Central memory CD4-positive, alpha-beta T cell (primary cell): ENCODE measurements around the gene SAMD9.
"Not testable (repeated sequence)": the region's sequence is repeated elsewhere in the genome, so short reads cannot be mapped to it uniquely, and the experiment has no call there.

Source experiments
- DNase-seq: peaks from one replicate; pipeline ENCODE4 v3.0.0; 2022

SAMD9 gene

GRCh38 chr7:93119191-93119905 is 1.6 kb upstream of the SAMD9 start:
- DNase-seq: no peak

- no peak for DNase-seq
Measured at GRCh38 chr7:93117327-93117726, 452 bp downstream of the SAMD9 start.

GRCh38 chr7:93115796-93116195 is 2.0 kb downstream of the SAMD9 start:
- no peak for DNase-seq

GRCh38 chr7:93108003-93108402 is 9.8 kb downstream of the SAMD9 start:
- no peak for DNase-seq

- DNase-seq: no peak
Measured at GRCh38 chr7:93097388-93097787, 20.4 kb downstream of the SAMD9 start.

- DNase-seq: no peak
Measured at GRCh38 chr7:93092757-93093370, 24.9 kb downstream of the SAMD9 start.

- DNase-seq: not testable (repeated sequence)
Measured at GRCh38 chr7:93073357-93073756, 44.4 kb downstream of the SAMD9 start.

- no peak for DNase-seq
Measured at GRCh38 chr7:93062599-93062998, 55.2 kb downstream of the SAMD9 start.

- DNase-seq: no peak
Measured at GRCh38 chr7:93060865-93061264, 56.9 kb downstream of the SAMD9 start.

- DNase-seq: no peak
Measured at GRCh38 chr7:93060025-93060424, 57.8 kb downstream of the SAMD9 start.

GRCh38 chr7:93056621-93057020 is 61.2 kb downstream of the SAMD9 start:
- DNase-seq: not testable (repeated sequence)

GRCh38 chr7:93055543-93056107 is 62.2 kb downstream of the SAMD9 start:
- peak; percentile 40 for DNase-seq

GRCh38 chr7:93054975-93055374 is 62.8 kb downstream of the SAMD9 start:
- DNase-seq: no peak

GRCh38 chr7:93053949-93054943 is 63.5 kb downstream of the SAMD9 start:
- DNase-seq: no peak

GRCh38 chr7:93053209-93053948 is 64.4 kb downstream of the SAMD9 start:
- DNase-seq: no peak

- no peak for DNase-seq
Measured at GRCh38 chr7:93051660-93052059, 66.1 kb downstream of the SAMD9 start.
